NCI-H345 treated with DMSO at 0.1 percent for 48 hours (cell line): Measurements from ENCODE around the gene OGFOD1.

Experiments
- DNase-seq: peaks from one replicate; lab custom pipeline; 2025; ENCODE audit not compliant: unreplicated experiment; lab: John Stamatoyannopoulos, UW

Gene OGFOD1

DNA sequence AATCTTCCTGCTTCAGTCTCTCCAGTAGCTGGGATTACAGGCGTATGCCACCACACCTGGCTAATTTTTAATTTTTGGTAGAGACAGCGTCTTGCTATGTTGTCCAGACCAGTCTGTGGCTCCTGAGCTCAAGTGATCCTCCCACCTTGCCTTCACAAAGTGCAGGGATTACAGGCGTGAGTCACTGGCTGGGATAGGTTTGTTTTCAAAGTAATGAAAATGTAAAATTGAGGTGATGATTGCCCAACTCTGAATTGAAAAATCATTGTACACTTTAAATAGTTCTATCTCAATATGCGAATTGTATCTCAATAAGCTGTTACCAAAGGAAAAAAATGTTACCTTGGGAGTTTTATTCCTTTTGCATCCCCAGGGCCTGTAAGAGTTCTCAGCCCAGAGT lies 24.8 kb upstream of the OGFOD1 start:
- no peak for DNase-seq

DNA sequence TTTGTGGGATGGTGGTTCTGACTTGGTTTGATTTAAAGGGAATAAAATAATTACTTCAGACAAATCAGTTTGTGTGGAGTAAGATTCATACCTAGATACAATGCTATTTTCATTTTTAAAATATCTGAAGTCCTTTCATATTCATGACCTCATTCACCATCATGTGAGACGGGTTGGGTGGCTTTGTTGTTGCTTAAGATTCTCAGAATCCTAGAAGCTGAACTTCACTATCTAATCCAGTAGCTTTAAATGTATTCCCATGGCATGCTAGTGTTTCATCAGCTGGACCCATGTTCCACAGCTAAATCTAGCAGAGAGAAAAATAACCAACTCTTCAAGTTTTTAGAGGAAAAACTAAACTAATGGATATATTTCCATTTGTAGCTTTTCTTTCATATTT lies 23.3 kb upstream of the OGFOD1 start:
- no peak for DNase-seq

DNA sequence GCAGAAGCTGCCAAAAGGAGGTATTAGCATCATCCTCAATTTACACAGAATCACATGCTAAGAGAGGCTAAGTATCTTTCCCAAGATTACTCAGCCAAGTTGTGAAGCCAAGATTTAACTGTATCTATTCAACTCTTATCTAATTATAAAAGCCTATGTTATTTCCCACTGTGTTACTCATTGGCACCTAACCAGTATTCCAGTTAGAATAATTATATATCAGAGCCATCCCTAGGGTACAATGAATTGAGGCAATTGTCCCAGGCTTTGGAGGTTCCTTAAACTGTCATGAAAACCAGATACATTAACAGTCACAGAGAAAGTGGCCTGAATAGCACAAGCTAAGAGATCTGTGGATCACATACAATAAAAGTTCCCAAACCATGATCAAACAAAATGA lies 15.1 kb upstream of the OGFOD1 start:
- DNase-seq = no peak

DNA sequence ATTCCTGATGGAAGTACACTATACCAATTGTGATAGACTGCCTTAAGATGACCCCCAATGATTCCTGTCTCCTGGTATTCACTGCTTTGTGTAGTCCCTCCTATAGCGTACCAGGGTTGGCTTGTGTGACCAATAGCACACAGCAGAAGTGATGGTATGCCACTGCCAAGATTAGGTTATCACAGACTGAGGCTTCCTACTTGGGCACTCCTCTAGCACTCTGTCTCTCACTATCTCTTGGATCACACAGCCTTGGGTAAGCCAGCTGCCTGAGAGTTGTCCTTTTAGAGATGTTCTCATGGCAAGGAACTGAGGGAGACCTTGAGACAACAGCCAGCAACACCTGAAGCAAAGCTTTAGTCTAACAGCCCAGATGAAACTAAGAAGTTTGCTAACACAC lies 13.3 kb upstream of the OGFOD1 start:
- no peak for DNase-seq

DNA sequence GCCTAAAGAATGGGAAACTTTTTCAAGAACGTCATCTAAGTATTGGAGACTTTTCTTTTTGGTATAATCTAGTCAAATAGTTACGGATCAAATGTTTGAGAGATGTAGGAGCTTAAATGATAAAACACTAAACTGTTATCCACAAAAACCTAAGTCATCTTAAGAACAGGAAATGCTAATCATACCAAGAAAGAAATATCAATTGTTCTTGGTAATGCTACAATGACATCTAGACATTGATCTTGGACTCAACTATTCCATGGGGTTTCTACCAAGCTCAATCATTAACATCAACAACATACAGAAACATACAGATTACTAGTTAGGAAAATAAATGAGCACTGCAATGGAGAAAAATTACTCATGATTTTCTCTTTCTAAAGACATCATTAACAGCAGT lies 4.1 kb upstream of the OGFOD1 start:
- no peak for DNase-seq

DNA sequence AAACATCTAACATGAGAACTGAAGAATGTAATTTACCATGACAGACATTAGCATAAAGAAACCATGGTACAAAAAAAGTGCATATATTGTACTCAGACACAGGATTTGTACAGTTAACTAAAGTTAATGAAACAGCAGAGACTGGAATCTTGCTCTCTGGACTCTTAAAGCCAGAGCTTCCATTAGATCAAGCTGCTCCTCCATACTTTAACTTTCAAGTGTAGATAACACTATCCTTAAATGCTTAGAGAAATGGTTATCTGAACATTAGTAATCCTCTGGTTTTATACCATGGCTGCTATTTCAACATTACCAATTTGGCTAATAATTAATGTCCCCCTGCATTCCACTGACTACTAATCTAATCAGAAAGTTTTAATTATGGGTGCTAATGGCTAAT lies 3.3 kb upstream of the OGFOD1 start:
- no peak for DNase-seq

DNA sequence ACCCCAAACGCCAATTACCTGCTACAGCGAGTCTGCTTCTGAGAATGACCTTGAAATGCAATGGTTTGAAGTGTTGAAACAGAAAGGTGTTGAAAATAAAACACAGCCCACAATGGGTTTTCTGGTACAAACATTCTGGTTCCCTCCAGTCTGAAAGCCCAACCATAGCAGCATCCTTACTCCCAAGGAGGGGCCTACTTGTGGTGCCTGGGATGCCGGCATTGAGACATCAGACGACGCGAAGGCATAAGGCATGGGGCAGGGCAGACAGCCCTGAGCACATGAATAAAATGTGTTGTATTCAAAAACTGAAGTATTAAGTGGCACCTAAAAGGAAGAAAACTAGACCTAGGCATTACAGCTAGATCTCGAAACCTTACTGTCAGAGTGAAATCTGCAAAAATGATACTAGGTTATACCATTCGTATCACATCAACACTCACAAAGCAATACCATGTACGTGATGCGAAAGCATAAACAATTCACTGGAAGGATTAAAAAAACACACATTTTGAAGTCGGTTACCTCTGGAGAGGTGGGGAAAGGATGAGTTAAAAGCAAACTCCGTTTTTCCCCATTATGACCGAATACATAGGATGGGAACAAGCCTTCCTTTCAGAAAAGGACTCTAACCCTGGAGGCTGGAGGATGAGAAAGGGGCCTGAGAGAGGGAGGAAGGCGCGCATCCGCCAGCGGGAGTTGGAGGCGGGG lies 924 bp upstream of the OGFOD1 start:
- no peak for DNase-seq

DNA sequence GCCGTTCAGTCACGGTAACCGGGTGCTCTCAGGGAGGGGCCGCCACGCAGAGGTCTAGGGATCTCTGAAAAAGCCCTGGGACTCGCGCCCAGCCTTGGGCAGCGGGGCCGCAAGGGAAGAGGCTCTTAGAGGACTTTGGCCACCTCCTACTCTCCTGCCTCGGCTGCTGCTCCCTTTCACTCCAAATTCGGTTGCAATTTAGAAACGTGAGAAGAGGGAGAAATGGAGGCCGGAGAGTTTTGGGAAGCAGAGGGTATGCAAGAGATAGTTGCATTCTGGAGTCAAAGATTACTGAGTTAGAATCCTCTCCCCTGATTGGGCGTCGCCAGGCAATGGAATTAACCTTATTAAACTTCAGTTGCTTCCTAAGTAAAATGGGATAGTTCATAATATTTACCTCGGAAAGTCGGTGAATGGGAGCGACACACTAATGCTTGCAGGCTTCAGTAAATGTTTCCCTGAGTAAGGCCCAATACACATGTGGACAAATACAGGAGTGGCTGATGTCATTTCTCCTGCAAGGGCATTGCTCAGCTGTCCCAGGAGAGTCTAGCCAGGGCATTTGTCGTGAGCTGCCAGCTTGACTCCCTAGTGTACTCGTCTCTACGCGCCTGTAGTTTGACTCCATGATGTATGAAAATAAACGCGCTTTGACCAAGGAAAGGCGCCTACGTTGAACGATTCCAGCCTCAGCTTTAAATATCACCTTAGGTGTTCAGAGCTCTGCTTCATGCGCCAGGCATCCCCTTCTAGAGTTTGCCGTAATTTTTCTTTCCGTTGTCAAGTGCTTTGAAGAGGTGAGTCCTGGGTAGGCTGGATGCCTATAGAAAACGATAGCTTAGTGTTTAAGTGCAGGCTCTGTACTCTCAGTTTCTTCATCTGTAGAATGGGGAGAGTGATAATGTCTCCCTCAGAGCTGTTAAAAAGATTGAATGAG lies 667 bp downstream of the OGFOD1 start:
- no peak for DNase-seq

DNA sequence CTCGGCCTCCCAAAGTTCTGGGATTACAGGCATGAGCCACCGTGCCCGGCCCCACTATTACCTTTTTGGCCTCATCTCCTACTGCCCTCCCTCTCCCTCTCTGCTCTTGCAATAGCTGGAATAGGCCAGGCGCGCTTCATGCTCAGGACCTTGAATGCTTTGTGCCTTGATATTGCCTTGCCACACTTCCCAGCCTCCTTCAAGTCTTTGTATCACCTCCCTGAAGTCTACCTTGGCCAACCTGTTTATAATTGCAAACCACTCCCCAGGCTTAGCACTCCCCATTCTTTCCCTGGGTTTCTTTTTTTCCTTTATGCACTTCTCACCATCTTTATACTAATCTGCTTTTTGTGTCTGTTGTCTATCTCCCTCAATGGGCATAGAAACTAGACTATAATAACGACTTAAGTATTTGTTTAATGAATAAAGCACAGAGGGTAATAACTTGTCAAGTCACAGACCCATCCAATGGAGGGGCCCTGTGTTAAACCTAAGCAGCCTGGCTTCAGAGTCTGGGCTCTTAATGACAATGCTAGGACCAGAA lies 6.6 kb downstream of the OGFOD1 start:
- no peak for DNase-seq

DNA sequence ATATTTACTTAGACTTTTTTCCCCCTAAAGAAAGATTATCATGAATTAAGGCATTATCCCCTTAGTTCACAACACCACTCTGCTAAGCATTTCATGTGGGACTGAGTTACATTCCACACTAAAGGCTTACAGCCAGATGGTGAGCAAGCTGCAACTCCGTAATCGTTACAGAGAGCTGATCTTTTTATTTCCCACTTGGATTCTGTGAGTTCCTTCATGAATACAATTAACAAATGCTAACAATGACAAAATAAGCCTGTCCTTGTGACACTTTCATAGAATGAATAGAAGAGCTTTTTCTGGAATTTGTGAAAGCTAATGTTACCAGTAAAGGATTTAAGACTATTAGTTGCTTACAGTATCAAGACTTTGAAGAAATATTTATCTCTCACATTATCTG lies 8.7 kb downstream of the OGFOD1 start:
- DNase-seq = no peak

DNA sequence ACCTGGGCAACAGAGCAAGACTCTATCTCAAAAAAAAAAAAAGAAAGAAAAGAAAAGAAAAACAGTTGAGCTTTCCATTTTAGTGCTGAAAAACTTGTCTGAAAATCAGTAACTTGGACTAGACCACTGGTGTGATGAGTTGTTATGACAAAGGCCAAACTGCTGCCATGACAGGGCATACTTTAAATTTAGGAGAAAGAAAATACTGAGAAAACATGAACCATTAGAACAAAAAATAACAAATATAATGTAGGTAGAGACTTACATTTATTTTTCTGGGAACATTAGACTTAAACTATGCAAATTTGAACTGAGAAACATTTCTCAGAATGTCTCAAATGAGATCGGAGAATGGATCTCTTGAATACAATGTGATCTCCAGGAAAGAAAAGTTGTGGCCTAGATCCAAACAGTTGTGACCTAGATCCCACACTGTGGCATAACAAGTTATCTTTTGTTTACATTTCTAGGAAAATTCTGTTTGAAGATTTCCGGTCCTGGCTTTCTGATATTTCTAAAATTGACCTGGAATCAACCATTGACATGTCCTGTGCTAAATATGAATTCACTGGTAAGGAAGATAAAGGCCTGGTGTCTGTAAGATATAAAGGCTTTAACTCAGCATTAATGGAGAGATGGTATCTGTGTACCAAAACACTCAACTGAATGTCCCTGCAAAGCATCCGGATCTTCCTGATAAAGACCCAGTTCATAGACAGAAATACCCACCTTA lies 10.9 kb downstream of the OGFOD1 start:
- DNase-seq = no peak

DNA sequence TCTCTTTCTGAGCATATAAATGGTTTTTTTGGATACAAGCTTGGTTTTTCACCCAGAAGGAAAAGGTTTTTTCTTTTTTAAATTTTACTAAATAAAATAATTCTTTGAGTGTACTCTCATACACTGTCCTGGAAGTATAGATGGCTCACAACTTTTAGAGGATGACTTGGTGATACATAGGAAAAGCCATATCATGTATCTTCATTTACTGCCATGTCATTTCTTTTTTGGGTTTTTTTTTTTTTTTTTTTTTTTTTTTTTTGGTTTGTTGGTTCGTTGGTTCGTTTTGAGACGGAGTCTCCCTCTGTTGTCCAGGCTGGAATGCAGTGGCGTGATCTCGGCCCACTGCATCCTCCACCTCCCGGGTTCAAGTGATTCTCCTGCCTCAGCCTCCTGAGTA lies 11.8 kb downstream of the OGFOD1 start:
- DNase-seq = no peak

DNA sequence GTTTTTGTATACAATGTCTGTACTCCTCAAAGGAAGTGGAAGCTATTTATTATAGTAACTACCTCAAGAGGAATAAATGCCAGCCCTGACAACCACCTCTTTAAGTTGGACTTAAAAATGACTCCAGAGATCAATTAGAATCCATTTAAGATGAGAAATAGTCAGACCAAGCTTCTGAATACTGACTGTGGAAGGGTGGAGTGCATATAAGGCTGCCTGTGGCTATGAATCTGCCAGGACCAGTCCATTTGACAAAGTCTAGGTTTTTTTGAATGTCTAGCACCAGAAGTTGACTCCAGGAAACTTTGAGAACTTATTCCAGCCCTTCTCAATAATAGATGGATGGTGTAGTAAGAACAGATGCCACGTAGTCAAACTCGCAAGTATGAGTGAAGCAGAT lies 15.0 kb downstream of the OGFOD1 start:
- no peak for DNase-seq

DNA sequence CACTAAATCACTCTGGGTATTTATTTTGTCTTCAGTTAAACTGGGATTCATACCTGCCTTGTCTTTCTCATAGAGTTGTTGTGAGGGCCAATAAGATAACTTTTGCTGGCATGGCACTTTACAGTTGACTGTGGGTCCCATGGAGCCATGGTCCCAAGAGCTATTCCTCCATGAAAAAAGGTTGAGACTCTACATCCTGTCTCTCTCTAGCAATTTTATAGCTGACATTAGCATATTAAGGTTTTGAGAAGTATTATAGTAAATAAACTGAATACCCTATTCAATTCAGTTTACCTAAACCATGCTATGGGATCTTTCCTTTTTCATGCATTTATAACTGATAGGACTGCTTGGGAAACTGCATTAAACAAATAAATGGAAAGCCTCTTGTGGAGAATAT lies 17.4 kb downstream of the OGFOD1 start:
- no peak for DNase-seq

DNA sequence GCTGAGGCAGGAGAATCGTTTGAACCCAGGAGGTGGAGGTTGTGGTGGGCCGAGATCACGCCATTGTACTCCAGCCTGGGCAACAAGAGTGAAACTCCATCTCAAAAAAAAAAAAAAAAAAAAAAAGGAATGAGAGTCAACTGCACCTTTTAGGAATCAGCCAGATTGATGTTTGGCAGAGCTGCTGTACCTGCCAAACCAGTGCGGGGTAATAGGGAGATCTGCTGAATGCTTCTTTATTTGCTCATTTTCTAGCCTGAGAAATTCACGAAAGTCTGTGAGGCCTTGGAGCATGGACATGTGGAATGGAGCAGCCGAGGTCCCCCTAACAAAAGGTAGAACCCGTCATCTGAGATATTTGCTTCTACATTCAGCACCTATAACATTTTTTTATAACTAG lies 18.4 kb downstream of the OGFOD1 start:
- no peak for DNase-seq

DNA sequence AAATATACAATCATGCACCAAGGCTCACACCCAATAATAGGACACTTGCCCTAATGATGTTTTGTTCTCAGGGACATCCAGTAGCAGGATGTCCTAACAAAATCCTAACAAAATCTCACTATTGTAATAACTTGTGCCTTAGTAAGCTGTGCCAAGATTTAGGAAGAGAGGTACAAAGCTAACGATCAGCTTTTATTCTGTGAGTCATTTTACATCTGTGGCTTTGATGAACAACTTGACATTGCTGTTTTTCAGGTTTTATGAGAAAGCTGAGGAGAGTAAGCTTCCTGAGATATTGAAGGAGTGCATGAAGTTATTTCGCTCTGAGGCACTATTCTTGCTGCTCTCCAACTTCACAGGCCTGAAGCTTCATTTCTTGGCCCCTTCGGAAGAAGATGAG lies 18.9 kb downstream of the OGFOD1 start:
- DNase-seq = no peak

DNA sequence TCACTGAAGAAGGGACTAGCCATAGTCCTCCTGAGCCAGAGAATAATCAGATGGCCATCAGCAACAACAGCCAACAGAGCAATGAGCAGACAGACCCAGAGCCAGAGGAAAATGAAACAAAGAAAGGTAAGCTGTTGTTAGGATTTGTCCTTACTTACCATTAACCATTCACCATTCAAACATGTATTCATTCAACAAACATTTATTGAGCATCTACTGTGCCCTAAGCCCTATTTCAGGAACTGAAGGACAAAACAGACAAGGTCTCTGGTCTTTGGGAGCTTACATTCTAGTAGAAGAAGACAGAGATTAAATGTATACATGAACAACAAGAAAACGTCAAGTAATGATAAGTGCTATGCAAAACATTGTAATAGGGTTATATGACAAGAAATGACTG lies 19.3 kb downstream of the OGFOD1 start:
- DNase-seq = no peak

DNA sequence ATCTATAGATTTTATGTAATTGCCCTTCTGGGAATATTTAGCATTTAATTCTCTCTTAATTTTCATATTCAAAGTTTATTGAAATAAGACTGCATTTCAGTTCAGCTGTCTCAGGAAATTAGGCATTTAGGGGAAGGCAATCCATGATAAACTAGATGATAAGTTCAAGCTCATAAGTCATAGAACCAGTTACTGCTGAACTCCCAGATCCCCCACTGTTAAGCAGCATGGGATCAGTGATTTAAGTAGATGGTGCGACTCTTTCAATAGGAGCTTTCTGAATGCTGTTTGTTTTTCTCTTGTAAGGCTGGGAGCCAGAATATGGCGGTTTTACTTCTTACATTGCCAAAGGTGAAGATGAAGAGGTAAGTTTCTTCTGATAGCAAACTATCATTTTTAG lies 23.8 kb downstream of the OGFOD1 start:
- DNase-seq = peak; percentile 9

DNA sequence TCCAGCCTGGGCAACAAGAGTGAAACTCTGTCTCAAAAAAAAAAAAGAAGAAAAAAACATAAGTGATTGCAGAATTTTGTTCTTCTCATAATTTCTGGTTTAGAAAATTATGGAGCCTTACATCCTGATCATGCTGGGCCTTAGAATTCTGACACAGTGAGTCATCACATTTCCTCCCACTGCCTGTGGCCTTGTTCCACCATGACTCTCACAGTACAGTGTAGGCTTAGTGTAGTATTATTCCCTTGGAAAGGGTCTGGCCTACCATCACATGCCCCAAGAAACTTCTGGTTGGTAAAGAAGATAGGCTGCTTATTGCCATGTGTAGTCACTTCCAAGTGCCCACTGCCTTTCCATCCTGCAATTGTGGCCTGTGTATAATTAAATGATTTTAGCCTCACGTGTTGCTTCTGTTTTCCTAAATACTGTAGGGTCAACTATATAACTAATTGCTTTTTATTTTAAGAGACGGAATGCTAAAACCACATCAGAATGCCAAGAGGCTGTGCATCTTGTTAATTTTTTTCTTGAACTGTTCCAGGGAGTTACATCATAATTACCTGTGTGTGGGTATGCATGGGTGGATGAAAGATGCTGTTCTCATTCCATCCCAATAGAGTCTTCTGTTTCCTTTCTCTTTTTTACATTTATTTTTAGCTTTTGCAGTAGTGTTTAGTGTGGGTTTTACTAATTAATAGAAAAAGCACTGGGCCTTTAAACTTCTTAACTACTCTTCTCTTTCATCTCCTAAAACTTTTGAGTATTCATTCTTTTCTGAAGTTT lies 25.9 kb downstream of the OGFOD1 start:
- DNase-seq = no peak

DNA sequence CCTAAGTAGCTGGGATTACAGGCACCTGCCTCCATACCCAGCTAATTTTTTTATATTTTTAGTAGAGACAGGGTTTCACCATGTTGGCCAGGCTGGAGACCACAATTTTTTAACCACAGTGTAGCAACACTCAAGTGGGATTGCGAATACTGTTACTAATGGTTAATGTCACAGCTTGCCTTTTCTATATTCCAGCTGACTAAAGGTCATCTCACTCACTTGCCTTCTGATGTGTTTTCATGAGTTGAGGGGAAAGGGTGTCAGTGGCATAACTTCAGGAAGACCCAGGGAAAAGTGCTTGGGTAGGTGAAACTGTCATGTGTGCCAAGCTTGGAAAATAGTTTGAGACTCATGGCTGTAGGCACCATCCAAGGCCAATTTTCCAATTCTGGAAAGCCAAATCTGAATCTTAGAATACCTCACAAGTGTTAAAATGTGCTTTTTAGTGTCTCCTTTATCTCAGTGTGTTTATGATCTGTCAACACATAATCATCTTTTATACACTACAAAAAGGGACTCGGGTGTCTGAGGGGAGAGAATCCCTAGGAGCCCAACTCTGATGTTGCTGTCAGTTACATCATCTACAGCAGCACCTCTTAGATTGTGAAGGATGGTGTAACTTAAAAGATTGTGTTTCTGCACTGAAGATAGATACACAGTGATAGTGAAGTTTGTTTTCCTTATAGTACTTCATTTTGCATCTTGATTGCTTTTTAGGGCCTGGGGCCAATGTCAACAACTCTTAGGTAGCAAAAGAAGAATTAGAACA lies 27.1 kb downstream of the OGFOD1 start:
- no peak for DNase-seq
